ENCODE data around the gene TMEM169.
A peak's percentile ranks its signal among the peaks of the same experiment; 100 is the strongest.

The TMEM169 gene

GRCh38 chr2:216104691-216105090 lies 23.0 kb downstream of the TMEM169 start:
- Histone ChIP-seq H3K27ac (replicated peaks) (no peak overlapping the region), H3K4me3 (replicated peaks; ENCODE audit: insufficient read depth, low read length) (no peak overlapping the region), H3K27me3 (ENCODE audit: insufficient read depth, poor library complexity, severe bottlenecking) (no peaks in the 10 kb centered on the region)
- no peak for TF ChIP-seq REST (IDR thresholded peaks at IDR 0.05; ENCODE audit: insufficient replicate concordance, low read depth)
- no peak for DNase-seq (ENCODE audit: low read depth in 1 of 2, low spot score in 1 of 2)

- DNase-seq (ENCODE audit: low read depth in 1 of 2, low spot score in 1 of 2) = no peak
- Histone ChIP-seq H3K27ac (replicated peaks) (no peak overlapping the region), H3K27me3 (ENCODE audit: insufficient read depth, poor library complexity, severe bottlenecking) (no peaks in the 10 kb centered on the region), H3K4me3 (replicated peaks; ENCODE audit: insufficient read depth, low read length) (no peak overlapping the region)
- TF ChIP-seq REST (IDR thresholded peaks at IDR 0.05; ENCODE audit: insufficient replicate concordance, low read depth) = no peak
Measured at GRCh38 chr2:216107320-216107719, 25.6 kb downstream of the TMEM169 start.

- Histone ChIP-seq H3K27ac (replicated peaks) (no peak overlapping the region), H3K4me3 (replicated peaks; ENCODE audit: insufficient read depth, low read length) (no peak overlapping the region), H3K27me3 (ENCODE audit: insufficient read depth, poor library complexity, severe bottlenecking) (no peaks in the 10 kb centered on the region)
- no peak for TF ChIP-seq POLR2AphosphoS5 (IDR thresholded peaks at IDR 0.05; ENCODE audit: low read depth)
- no peak for TF ChIP-seq REST (IDR thresholded peaks at IDR 0.05; ENCODE audit: insufficient replicate concordance, low read depth)
- DNase-seq (ENCODE audit: low read depth in 1 of 2, low spot score in 1 of 2) = no peak
Measured at GRCh38 chr2:216107760-216108159, 26.0 kb downstream of the TMEM169 start.

GRCh38 chr2:216108310-216108966 lies 26.7 kb downstream of the TMEM169 start:
- DNase-seq (ENCODE audit: low read depth in 1 of 2, low spot score in 1 of 2) = no peak
- Histone ChIP-seq H3K4me3 (replicated peaks; ENCODE audit: insufficient read depth, low read length) (no peak overlapping the region; the same call in 1 of the 2 replicates), H3K27ac (replicated peaks) (peak overlapping the region; percentile 93), H3K27me3 (ENCODE audit: insufficient read depth, poor library complexity, severe bottlenecking) (no peaks in the 10 kb centered on the region)
- no peak for TF ChIP-seq CTCF (IDR thresholded peaks at IDR 0.05; ENCODE audit: insufficient read depth, low read length)
- TF ChIP-seq REST (IDR thresholded peaks at IDR 0.05; ENCODE audit: insufficient replicate concordance, low read depth) = no peak
- TF ChIP-seq POLR2AphosphoS5 (IDR thresholded peaks at IDR 0.05; ENCODE audit: low read depth) = no peak
- TF ChIP-seq GABPA (IDR thresholded peaks at IDR 0.05; ENCODE audit: low read depth) = no peak
- TF ChIP-seq SPI1 (IDR thresholded peaks at IDR 0.05; ENCODE audit: borderline replicate concordance, low read depth) = no peak

Measured in HL-60 (cell line).